Lung microvascular endothelial cell (primary cell): ENCODE results near the gene OR52E4. TPM values are rescaled to one million over a fixed set of nuclear protein-coding genes. Genes with fewer than 3 reads are reported as not detected.

Experiments used
- DNase-seq, 2 donors: peaks; one replicate each; pipeline versions ENCODE4 v3.0.0 to v3.0.0-alpha.2; 2010; ENCODE audit warnings: low read depth in 2 of 2
- total RNA-seq: library from RNA; depleted of rRNA; stranded (reverse); fragments of >200 nt; gene quantifications from 2 replicates; pipeline ENCODE4 v1.2.1, GENCODE V29; 2014

The OR52E4 gene
- not detected in 2 replicates for total RNA-seq

- DNase-seq = no peak
These were observed at the start of gene OR52E4 for GRCh38 chr11:5880329-5880728. TSS of gene OR52E4 (plus strand) at chr11:5880629. CDS start at chr11:5884293, 3,664 bp downstream.

DNA sequence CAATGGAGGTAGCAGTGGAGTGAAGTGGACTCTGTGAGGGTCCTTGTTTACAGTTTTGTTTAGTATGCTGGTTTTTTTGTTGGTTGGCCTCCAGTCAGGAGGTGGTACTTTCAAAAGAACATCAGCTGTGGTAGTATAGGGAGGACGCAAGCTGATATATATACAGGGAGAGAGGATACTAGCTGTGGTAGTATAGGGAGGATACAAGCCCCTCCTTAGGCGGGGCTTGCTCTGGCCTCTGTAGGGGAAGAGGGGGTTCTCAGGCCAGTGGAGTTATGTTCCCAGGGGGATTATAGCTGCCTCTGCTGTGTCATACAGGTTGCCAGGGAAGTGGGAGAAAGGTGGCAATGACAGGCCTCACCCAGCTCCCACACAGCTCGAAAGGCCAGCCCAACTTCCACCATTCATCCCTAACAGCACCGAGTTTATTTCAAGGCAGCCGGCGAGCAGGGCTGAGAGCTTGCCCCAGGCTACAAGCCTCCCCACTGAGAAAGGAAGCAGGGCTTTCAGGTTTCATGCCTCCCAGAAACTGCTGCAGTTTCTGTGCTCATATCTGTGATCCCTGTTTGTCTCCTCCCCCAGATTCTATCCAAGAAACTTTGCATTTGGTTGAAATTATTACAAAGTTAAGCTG, 49.1 kb upstream of the OR52E4 start:
- DNase-seq = no peak

DNA sequence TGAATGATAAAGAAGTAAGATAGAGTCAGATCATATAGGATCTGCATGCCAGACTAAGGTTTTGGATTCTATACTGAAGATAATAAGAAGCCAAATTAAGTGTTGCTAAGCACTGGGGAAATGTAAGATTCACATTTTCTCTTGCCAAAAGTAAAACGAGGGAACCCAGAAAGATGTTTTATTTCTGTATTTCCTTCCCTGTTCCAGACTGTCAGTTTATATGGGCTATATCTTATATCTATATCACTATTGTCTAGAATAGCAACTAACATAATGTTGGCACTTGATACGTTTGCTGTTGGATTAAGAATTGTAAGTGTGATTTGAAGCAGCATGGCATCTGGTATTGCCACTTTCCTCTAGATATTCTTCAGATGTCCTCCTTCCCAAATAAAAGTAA, 47.0 kb upstream of the OR52E4 start:
- no peak for DNase-seq

DNA sequence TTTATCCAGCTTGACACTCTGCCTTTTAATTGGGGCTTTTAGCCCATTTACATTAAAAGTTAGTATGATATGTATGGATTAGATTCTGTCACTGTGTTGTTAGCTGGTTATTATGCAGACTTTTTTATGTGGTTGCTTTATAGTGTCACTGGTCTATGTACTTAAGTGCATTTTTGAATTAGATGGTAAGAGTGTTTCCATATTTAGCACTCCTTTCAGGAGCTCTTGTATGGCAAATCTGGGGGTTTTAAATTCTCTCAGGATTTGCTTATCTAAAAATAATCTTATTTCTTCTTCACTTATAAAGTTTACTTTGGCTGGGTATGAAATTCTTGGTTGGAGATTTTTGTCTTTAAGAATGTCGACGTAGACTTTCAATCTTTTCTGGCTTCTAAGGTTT, 42.7 kb upstream of the OR52E4 start:
- no peak for DNase-seq

DNA sequence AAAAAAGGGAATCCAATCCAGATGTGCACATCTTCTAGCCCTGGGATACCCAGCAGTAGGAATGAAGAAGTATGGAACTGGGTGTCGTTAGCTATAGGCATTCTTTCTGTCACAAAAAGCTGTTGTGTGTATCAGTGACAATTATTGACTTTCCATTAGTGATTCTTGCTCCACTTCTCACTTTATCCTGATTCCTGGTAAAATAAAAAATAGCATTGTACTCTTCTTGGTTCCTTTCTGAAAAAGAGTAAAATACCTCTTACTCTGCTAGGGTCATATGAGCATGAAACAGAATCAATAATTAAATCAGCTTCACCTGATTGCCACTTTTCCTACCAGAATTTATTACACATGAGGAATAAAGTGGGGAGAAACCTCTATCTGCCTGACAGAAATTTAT, 38.6 kb upstream of the OR52E4 start, which contains the start of gene OR52E6:
TSS of gene OR52E6 (minus strand) at position 101 of the 400 bp plus-strand sequence. CDS start at position 101, 0 bp downstream.
- no peak for DNase-seq

GRCh38 chr11:5846701-5847100, 33.7 kb upstream of the OR52E4 start:
- DNase-seq = no peak

- no peak for DNase-seq
These were observed 32.7 kb upstream of the OR52E4 start for GRCh38 chr11:5847711-5848110.

- DNase-seq = no peak
These were observed 29.4 kb upstream of the OR52E4 start for GRCh38 chr11:5851002-5851401.

DNA sequence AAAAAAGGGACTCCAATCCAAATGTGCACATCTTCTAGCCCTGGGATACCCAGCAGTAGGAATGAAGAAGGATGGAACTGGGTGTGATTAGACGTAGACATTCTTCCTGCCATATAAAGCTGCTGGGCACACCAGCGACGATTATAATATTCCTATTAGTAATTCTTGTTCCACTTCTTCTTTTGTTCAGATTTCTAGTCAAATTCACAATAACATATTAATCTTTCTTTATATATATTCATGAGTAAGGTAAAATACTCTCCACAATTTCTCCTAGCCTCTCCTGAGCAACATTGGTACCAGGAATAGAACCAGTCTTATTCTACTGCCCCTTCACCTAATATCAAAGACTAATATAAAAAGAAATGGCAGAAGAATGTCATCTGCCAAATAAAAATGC, 22.8 kb upstream of the OR52E4 start, which contains the start of gene OR52E8:
TSS of gene OR52E8 (minus strand) at position 101 of the 400 bp plus-strand sequence. CDS start at position 101, 0 bp downstream.
- DNase-seq = no peak

DNA sequence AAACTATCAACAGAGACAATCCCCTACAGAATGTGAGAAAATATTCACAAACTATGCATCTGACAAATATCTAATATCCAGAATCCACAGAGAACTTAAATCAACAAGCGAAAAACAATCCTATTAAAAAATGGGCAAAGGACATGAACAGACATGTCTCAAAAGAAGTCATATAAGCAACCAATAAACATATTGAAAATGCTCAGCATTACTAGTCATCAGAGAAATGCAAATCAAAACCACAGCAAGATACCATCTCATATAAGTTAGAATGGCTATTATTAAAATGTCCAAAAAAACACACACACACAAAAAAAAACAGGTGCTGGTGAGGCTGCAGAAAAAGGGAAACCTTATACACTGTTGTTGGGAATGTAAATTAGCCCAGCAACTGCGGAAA, 14.6 kb upstream of the OR52E4 start:
- no peak for DNase-seq

DNA sequence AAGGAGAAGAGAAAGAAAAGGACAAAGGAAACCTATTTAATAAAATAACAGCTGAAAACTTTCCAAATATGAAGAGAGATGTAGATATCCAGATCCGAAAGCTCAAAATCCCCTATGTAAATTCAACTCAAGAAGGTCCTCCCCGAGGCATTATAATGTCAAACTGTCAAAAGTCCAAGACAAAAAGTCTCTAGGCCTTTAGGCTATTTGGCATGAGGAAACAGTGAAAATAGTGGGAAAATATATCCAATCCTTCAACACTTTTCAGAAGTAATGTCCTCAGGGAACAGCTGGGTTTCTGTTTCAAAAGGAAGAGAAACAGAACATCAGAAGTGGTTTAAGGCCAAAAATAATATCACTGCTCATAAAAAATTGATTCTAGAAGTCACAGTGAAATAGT, 1.9 kb upstream of the OR52E4 start:
- no peak for DNase-seq

- no peak for DNase-seq
These were observed 1.3 kb downstream of the OR52E4 start for GRCh38 chr11:5881756-5882155.

DNA sequence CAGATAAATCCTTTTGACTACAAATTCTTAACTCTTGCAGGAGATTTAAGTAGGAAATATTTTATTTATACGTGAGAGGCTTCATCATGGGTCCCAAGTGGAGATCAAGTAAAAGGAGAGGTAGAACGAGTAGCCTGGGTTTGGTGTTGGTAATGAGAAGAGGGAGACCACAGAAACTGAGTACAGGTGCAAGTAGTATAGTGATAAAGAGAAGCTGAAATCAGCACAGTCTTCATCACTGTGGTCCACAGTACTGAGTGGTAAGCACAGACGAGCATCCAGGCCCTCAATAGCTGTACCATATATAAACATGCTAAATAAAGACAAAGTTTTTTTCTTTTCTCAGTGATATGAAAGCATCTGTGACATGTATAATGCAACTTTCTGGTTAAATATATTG, 6.7 kb downstream of the OR52E4 start:
- DNase-seq = no peak

DNA sequence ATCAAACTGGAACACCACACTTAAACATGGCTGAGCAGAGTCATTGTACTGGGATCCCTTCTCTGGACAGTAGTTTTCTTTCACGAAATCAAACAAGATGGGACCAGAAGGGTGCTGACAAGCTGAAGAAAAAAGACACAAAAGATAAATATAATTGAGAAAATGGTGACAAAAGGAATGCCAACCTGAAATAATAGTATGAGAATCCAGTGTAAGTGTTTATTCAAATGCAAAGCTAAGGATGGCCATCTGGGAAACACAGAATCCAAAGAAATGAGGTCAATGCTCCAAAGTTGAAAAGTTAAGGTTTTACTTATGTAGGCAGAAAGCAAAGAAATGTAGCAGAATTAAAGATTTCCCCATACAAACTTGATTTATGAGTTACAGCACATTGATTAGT, 7.2 kb downstream of the OR52E4 start:
- no peak for DNase-seq

DNA sequence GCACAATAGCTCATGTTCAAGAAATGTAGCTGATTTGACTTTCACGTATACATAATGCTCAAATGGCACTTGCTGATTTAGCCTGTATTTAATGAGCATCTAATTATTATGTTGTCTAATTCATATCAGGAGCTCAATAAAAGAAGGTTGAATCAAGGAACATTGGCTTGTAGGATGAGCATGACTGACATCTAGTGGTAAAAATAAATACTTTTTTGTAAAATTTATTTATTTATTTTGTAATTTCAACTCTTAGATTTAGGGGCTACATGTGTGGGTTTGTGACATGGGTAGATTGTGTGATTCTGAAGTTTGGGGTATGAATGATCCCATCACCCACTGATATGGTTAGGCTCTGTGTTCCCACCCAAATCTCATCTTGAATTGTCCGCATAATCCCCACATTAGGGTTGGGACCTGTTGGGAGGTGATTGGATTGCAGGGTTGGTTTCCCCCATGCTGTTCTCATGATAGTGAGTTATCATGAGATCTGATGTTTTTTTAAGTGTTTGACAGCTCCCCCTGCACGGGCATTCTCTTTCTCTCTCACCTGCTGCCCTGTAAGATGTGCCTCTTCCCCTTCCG, 10.9 kb downstream of the OR52E4 start:
- DNase-seq = peak; percentile 16 to 23

DNA sequence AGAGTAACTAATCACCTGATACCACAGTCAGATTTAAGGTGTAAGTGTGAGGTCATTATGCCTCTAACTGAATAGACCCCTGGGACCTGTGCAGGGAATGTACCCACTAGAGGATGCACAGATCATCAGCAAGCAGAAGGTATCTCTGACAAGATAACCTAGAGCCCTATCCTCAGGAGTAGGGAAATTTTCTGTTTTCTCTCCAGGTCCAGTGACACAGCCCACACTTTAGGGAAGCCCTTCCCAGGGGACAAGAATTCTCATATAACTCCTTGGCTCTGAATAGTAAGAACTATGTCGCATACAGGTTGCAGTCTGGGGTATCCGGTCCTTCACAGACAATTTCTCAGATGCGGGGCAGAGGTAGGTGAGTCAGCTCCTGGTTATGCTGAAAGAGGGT, 12.5 kb downstream of the OR52E4 start, which contains the start of gene OR52E5:
TSS of gene OR52E5 (plus strand) at position 301 of the 400 bp plus-strand sequence. CDS start 7,569 bp downstream, outside the sequence.
- DNase-seq = no peak

DNA sequence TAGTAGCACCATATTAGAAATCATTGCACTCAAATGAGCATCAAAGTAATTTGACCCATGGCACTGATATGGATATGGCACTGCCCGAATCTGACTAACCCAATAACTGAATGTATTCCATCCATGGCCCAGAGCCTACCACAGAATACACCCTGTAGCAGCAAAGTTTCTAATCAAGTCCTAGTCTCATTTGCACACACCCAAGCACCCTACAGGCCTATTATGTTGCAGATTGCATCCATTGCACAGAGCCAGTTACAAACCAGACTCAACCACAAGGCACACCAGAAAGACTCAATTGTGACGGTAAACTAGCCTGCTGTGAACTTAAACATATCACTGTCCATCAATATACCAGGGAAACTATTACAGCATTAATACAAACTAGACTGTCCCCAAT, 19.1 kb downstream of the OR52E4 start:
- no peak for DNase-seq

- DNase-seq = no peak
These were observed 30.1 kb downstream of the OR52E4 start for GRCh38 chr11:5910540-5910939.

- peak in 1 of 2 donors; percentile 17 for DNase-seq
These were observed 42.5 kb downstream of the OR52E4 start for GRCh38 chr11:5922749-5923426.

- no peak for DNase-seq
These were observed 43.0 kb downstream of the OR52E4 start for GRCh38 chr11:5923427-5923776.

DNA sequence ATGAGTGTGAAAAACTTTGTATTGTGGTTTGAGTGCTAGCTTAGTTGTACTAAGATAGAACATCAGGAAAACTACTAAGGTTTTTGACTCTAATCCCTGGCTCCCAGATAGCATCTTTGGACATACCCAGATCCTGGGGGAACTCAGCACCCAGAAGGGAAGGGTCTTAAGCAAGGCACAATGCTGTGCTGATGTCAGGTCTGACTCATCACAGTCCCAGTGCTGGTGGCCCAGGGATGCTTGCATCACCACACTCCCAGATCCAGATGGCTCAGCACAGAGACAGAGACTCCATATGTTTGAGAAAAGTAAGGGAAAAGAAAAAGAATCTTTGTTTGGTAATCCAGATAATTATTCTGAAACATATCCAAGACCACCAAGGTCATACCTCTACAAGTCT, 43.4 kb downstream of the OR52E4 start:
- DNase-seq = no peak

DNA sequence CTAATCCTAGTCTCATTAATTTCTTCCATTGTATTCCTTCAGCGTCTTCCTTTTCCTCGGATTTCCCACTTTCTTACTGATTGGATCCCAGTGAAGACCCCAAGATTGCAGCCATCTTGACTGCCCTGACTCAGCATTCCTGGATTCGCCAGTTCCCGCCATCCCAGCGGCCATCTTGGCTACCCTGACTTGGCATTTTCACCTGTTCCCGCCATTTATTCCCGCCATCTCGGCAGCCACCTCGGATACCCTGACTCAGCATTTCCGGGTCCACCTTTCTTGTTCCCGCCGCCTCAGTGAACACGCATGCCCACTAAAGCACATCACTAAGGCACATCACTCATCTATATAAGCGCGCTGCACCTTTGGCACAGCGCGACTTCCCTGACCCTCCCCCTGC, 47.8 kb downstream of the OR52E4 start:
- DNase-seq = no peak

GRCh38 chr11:5928811-5929210, 48.4 kb downstream of the OR52E4 start:
- no peak for DNase-seq
